ENCODE data around the gene TMEM250. TPM values are rescaled to one million over a fixed set of nuclear protein-coding genes. Genes with fewer than 3 reads are reported as not detected.

TMEM250 gene
- total RNA-seq, 1 experiment from 2014 or later, result 37.5 TPM

DNA sequence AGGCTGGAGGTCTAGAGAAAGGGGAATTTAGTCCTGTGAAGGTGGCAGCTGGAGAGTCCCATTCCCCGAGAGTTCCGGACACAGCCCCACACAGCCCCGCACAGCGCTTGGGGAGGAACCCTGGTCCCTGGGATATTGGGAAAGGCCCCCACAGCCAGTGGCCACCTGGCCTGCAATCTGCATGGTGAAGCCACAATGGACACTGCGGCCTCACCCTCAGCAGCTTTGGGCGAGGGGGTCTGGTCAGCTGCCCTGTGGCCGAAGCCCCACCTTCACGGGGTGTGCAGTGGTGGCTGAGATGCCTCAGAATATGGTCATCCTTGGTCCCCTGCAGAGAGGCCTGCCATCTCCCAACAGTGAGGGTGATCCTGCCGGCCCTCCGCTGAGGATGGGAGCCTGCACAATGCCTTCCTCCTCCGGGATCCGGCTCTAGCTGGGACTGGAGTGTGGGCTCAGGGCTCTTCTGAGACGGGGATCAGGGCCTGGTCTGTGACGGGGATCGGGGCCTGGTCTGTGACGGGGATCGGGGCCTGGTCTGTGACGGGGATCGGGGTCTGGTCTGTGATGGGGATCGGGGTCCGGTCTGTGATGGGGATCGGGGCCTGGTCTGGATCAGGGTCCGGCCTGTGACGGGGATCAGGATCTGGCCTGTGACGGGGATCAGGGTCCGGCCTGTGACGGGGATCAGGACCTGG is 33.3 kb upstream of the TMEM250 start:
- ChIA-PET POLR2A (no interaction called here), RAD21 (ENCODE audit: low non-redundant PET in 1 of 2, low total read pairs in 2 of 2, uncharacterized antibody in 2 of 2, unreplicated experiment in 2 of 2) (no interaction called here), CTCF (no interaction called here)
- Histone ChIP-seq H3K36me3 (ENCODE audit: control insufficient read depth in 1 of 2, insufficient read depth in 2 of 2, low read length in 2 of 2) (no peaks in the 10 kb centered on the region), H3K9ac (ENCODE audit: low read length) (no peak overlapping the region), H3K4me3 (replicated peaks in 1 of 2; ENCODE audit: low read depth in 1 of 2, low read length in 2 of 2) (no peak overlapping the region), H3K4me2 (ENCODE audit: low read length) (no peak overlapping the region), H3K79me2 (ENCODE audit: insufficient read depth, low read length) (no peaks in the 10 kb centered on the region), H3K9me3 (ENCODE audit: control insufficient read depth in 1 of 2, insufficient read depth in 1 of 2, low read depth in 1 of 2, low read length in 2 of 2) (no peaks in the 10 kb centered on the region), H4K20me1 (ENCODE audit: insufficient read depth) (no peaks in the 10 kb centered on the region), H3K27ac (ENCODE audit: low read depth, low read length) (no peak overlapping the region), H3K27me3 (ENCODE audit: insufficient read depth, low read length) (no peaks in the 10 kb centered on the region), H2AFZ (ENCODE audit: low read depth, low read length, poor library complexity, severe bottlenecking) (no peak overlapping the region), H3K9me2 (ENCODE audit: insufficient read depth) (no peaks in the 10 kb centered on the region), H3K4me1 (ENCODE audit: control insufficient read depth in 1 of 2, insufficient read depth in 2 of 2, low read length in 2 of 2) (no peaks in the 10 kb centered on the region; a peak in 1 of 4 replicates)
- BruUV-seq (replicated peaks), result no TSS peak
- DNase-seq (ENCODE audit: low read depth, low spot score), result no peak
- ATAC-seq, result no peak
- TF ChIP-seq, protein P1, sequence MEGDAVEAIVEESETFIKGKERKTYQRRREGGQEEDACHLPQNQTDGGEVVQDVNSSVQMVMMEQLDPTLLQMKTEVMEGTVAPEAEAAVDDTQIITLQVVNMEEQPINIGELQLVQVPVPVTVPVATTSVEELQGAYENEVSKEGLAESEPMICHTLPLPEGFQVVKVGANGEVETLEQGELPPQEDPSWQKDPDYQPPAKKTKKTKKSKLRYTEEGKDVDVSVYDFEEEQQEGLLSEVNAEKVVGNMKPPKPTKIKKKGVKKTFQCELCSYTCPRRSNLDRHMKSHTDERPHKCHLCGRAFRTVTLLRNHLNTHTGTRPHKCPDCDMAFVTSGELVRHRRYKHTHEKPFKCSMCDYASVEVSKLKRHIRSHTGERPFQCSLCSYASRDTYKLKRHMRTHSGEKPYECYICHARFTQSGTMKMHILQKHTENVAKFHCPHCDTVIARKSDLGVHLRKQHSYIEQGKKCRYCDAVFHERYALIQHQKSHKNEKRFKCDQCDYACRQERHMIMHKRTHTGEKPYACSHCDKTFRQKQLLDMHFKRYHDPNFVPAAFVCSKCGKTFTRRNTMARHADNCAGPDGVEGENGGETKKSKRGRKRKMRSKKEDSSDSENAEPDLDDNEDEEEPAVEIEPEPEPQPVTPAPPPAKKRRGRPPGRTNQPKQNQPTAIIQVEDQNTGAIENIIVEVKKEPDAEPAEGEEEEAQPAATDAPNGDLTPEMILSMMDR (IDR thresholded peaks at IDR 0.05 in 2 of 3, conservative IDR thresholded peaks at IDR 0.05 in 1 of 3; ENCODE audit: borderline replicate concordance in 1 of 3, insufficient read depth in 1 of 3, low read depth in 2 of 3, low read length in 2 of 3), result no peak
- TF ChIP-seq, protein P2, sequence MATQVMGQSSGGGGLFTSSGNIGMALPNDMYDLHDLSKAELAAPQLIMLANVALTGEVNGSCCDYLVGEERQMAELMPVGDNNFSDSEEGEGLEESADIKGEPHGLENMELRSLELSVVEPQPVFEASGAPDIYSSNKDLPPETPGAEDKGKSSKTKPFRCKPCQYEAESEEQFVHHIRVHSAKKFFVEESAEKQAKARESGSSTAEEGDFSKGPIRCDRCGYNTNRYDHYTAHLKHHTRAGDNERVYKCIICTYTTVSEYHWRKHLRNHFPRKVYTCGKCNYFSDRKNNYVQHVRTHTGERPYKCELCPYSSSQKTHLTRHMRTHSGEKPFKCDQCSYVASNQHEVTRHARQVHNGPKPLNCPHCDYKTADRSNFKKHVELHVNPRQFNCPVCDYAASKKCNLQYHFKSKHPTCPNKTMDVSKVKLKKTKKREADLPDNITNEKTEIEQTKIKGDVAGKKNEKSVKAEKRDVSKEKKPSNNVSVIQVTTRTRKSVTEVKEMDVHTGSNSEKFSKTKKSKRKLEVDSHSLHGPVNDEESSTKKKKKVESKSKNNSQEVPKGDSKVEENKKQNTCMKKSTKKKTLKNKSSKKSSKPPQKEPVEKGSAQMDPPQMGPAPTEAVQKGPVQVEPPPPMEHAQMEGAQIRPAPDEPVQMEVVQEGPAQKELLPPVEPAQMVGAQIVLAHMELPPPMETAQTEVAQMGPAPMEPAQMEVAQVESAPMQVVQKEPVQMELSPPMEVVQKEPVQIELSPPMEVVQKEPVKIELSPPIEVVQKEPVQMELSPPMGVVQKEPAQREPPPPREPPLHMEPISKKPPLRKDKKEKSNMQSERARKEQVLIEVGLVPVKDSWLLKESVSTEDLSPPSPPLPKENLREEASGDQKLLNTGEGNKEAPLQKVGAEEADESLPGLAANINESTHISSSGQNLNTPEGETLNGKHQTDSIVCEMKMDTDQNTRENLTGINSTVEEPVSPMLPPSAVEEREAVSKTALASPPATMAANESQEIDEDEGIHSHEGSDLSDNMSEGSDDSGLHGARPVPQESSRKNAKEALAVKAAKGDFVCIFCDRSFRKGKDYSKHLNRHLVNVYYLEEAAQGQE (IDR thresholded peaks at IDR 0.05; ENCODE audit: low read depth), result no peak
- TF ChIP-seq, protein P3, sequence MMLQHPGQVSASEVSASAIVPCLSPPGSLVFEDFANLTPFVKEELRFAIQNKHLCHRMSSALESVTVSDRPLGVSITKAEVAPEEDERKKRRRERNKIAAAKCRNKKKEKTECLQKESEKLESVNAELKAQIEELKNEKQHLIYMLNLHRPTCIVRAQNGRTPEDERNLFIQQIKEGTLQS (IDR thresholded peaks at IDR 0.05), result no peak
- TF ChIP-seq RAD21 (IDR thresholded peaks at IDR 0.05; ENCODE audit: low read depth) (no peak), SP1 (IDR thresholded peaks at IDR 0.05; ENCODE audit: low read depth) (no peak), EGR1 (IDR thresholded peaks at IDR 0.05; ENCODE audit: low read depth) (no peak), POLR2AphosphoS5 (IDR thresholded peaks at IDR 0.05; ENCODE audit: low read depth, low read length) (no peak)
- intact Hi-C loops (cut with micrococcal nuclease), result no loop called here
